Suprapubic skin (tissue), 4 donors: ENCODE measurements around the gene SLC22A23. TPM values are rescaled to one million over a fixed set of nuclear protein-coding genes. Genes with fewer than 3 reads are reported as not detected.

Source experiments
- DNase-seq, 2 donors: peaks; one replicate each; pipeline ENCODE4 v3.0.0-alpha.2; 2019; ENCODE audit warnings: low spot score in 2 of 2
- H3K27ac ChIP-seq: fragments of 200-600 bp; sonication (generic); one replicate; pipeline ENCODE4 v1.5.1; 2019
- H3K27me3 ChIP-seq: fragments of 200-600 bp; sonication (generic); one replicate; pipeline ENCODE4 v1.5.1; 2019
- H3K36me3 ChIP-seq: fragments of 200-600 bp; sonication (generic); one replicate; pipeline ENCODE4 v1.5.1; 2019
- H3K4me1 ChIP-seq: fragments of 200-600 bp; sonication (generic); one replicate; pipeline ENCODE4 v1.5.1; 2019
- H3K4me3 ChIP-seq: fragments of 200-600 bp; sonication (generic); one replicate; pipeline ENCODE4 v1.5.1; 2019; ENCODE audit warnings: mild to moderate bottlenecking
- H3K9me3 ChIP-seq: fragments of 200-600 bp; sonication (generic); one replicate; pipeline ENCODE4 v1.5.1; 2019
- EP300 ChIP-seq: sonication (generic); formaldehyde crosslinking; IDR thresholded peaks from one replicate; pipeline ENCODE4 v1.6.1; 2017; ENCODE audit warnings: antibody characterized with exemption
- POLR2A ChIP-seq, 2 donors: fragments of 450-650 bp; IDR thresholded peaks; one replicate each; pipeline ENCODE4 v1.6.1; 2017; ENCODE audit warnings: antibody characterized with exemption in 2 of 2, mild to moderate bottlenecking in 2 of 2, moderate library complexity in 2 of 2
- POLR2AphosphoS5 ChIP-seq, 3 donors: sonication (generic); formaldehyde crosslinking; IDR thresholded peaks; one replicate each; pipeline ENCODE4 v1.6.1; 2017; ENCODE audit warnings: antibody characterized with exemption in 3 of 3
- WGBS: methylation state at CpG from one replicate; pipeline ENCODE4 v1.1.5; 2018; 5-methylcytosine and 5-hydroxymethylcytosine counted together
- total RNA-seq, 4 donors: library from RNA; depleted of rRNA; stranded (reverse); fragments of >200 nt; gene quantifications; one replicate each; pipeline ENCODE4 v1.1.0, GENCODE V29; 2016
- TF ChIP-seq, protein P1 (sequence below), 2 donors: fragments of 200-600 bp in 1 of 2; fragments of 450-650 bp in 1 of 2; sonication (generic) in 1 of 2; IDR thresholded peaks; one replicate each; pipeline ENCODE4 v1.5.1; 2016 to 2019; ENCODE audit warnings: antibody characterized with exemption in 2 of 2, mild to moderate bottlenecking in 1 of 2, moderate library complexity in 1 of 2

SLC22A23 gene
- total RNA-seq, 4 donors from 2014 or later, result 38.2 to 59.8 (median 48.1) TPM

DNA sequence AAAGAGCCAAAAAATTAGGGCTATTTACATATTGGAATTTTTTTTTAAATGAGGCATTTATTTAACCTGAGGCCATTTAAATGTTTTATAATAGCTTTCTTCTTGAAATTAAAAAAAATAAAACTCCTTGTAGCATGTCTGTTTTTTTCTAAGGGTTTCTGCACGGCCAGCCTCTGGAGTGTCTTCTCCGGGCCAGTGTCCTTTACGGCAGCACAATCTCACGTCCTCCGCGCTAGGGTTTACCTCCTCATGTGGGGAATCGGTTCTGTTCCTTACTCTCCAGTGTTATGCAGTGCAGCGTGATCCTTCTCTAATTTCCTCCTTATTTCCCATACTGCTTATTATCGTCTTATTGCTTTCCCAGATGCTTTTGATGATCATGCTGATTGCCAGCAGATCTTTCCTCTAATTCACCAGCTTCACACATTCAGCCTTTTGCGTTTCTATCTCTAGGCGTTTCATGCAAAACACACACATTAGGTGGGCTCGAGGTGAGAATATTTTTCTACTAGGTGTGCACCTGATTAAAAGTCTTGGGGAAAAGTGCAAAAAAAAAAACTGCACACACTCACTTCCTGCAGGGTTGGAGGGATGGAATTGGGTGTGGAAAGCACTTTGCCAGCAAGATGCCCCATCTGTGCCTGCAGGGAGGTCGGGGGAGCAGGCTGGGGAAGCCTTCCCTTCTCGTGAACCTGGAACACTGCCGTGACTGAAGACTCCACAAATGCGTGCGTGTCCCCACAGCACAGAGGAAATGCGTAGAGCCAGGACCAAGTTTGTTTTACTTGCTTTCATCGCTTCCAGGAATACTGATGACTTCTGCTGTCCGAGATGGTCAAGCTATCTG lies 142.0 kb downstream of the SLC22A23 start:
- WGBS, result 88% methylated on average over 20 of the region's 20 CpGs
- Histone ChIP-seq H3K27ac (no peak overlapping the region), H3K36me3 (peaks cover 4% of the 10 kb centered on the region)

DNA sequence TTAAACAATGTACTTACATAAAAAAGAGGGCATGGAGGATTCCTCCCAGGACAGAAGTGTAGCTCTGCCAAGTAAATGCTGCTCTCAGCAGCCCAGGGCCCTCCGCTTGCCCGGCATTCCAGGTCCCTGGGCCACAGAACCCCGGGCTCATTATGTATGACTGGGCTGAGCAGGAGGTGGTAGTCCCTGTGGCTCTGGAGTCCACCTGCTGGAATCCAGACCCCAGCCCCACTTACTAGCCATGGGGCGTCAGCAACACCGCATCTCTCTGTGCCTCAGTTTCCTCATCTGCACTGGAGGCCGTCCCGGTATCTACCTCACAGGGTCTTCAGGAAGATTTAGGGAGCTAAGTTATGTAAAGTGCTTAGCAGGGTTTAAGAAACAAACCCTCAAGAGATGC lies 142.7 kb downstream of the SLC22A23 start:
- Histone ChIP-seq H3K4me1 (no peaks in the 10 kb centered on the region), H3K36me3 (peaks cover 3% of the 10 kb centered on the region), H3K4me3 (no peak overlapping the region), H3K27ac (no peak overlapping the region), H3K9me3 (no peaks in the 10 kb centered on the region), H3K27me3 (no peaks in the 10 kb centered on the region)
- TF ChIP-seq EP300 (no peak), POLR2A (IDR thresholded peaks at IDR 0.05) (no peak), POLR2AphosphoS5 (IDR thresholded peaks at IDR 0.05) (no peak)
- TF ChIP-seq, protein P1, sequence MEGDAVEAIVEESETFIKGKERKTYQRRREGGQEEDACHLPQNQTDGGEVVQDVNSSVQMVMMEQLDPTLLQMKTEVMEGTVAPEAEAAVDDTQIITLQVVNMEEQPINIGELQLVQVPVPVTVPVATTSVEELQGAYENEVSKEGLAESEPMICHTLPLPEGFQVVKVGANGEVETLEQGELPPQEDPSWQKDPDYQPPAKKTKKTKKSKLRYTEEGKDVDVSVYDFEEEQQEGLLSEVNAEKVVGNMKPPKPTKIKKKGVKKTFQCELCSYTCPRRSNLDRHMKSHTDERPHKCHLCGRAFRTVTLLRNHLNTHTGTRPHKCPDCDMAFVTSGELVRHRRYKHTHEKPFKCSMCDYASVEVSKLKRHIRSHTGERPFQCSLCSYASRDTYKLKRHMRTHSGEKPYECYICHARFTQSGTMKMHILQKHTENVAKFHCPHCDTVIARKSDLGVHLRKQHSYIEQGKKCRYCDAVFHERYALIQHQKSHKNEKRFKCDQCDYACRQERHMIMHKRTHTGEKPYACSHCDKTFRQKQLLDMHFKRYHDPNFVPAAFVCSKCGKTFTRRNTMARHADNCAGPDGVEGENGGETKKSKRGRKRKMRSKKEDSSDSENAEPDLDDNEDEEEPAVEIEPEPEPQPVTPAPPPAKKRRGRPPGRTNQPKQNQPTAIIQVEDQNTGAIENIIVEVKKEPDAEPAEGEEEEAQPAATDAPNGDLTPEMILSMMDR (IDR thresholded peaks at IDR 0.05), result no peak
- WGBS, result 97% methylated on average over 7 of the region's 7 CpGs
- no peak for DNase-seq

More for the DNA sequence above, 142.0 kb downstream of the SLC22A23 start:
- H3K4me3 ChIP-seq, result no peak overlapping the region
- no peaks in the 10 kb centered on the region for H3K27me3 ChIP-seq
- H3K9me3 ChIP-seq, result no peaks in the 10 kb centered on the region
- peak in 1 of 2 donors; percentile 58 for DNase-seq
- TF ChIP-seq POLR2AphosphoS5 (IDR thresholded peaks at IDR 0.05) (no peak), POLR2A (IDR thresholded peaks at IDR 0.05) (no peak), EP300 (no peak)
- H3K4me1 ChIP-seq, result no peaks in the 10 kb centered on the region

DNA sequence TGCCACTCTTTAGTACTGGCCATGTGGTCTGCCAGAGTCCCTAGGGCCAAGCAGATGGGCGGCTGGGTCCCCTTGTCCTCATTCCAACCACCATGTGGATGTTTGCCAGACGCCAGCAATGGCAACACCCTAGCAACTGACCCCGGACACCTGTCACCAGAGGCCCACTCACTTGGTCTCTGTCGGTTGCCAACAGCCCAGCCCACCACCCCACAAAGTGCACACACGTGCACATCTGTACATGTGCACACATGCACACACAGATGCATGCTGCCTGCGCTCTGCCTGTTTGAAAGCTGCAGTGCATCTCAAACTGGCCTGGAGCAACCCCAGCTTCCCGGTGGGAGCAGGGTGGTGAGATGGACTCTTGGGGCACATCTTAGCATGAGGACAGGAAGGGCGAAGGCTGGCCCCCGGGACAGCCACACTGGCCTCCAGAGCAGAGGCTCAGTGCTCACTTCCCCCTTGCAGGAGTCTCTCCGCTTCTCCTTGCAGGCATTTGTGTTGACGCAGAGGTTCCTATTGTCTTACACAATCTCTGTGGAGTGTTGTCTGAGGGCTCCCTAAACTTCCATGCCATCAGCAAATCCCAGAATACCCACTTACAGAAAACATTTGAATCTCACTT lies 144.1 kb downstream of the SLC22A23 start:
- H3K4me3 ChIP-seq, result no peak overlapping the region
- no peaks in the 10 kb centered on the region for H3K36me3 ChIP-seq
- H3K9me3 ChIP-seq, result no peaks in the 10 kb centered on the region
- no peaks in the 10 kb centered on the region for H3K27me3 ChIP-seq
- no peaks in the 10 kb centered on the region for H3K4me1 ChIP-seq
- WGBS, result 79% methylated on average over 11 of the region's 11 CpGs
- DNase-seq, result peak in 1 of 2 donors; percentile 54
- no peak for TF ChIP-seq POLR2A (IDR thresholded peaks at IDR 0.05)
- TF ChIP-seq, protein P1 (IDR thresholded peaks at IDR 0.05), result no peak
- TF ChIP-seq EP300, result no peak
- no peak for TF ChIP-seq POLR2AphosphoS5 (IDR thresholded peaks at IDR 0.05)
- no peak overlapping the region for H3K27ac ChIP-seq

DNA sequence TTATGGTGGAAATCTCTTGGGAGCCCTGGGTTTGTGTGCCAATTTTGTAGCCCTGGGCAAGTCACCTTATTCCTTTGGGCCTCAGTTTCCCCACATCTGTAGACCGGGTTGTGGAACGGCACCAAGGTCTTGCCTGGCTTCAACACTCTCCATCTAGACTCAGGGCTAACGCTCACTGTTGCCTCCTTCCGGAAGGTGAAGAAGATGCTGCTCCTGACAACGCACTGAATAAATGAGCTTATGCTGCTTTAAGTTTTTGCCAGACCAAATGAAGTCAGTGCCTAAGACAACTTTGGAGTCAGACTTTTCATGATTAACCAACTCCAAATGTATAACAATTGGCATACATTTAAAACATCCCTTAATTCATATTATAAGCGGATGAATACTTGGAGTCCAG lies 145.0 kb downstream of the SLC22A23 start:
- WGBS, result 92% methylated on average over 6 of the region's 6 CpGs
- peak in 1 of 2 donors; percentile 13 for DNase-seq
- no peaks in the 10 kb centered on the region for H3K9me3 ChIP-seq
- no peaks in the 10 kb centered on the region for H3K27me3 ChIP-seq
- no peaks in the 10 kb centered on the region for H3K36me3 ChIP-seq
- H3K27ac ChIP-seq, result no peak overlapping the region
- TF ChIP-seq EP300 (no peak), POLR2AphosphoS5 (IDR thresholded peaks at IDR 0.05) (no peak), POLR2A (IDR thresholded peaks at IDR 0.05) (no peak)
- TF ChIP-seq, protein P1 (IDR thresholded peaks at IDR 0.05), result no peak
- no peaks in the 10 kb centered on the region for H3K4me1 ChIP-seq
- H3K4me3 ChIP-seq, result no peak overlapping the region

DNA sequence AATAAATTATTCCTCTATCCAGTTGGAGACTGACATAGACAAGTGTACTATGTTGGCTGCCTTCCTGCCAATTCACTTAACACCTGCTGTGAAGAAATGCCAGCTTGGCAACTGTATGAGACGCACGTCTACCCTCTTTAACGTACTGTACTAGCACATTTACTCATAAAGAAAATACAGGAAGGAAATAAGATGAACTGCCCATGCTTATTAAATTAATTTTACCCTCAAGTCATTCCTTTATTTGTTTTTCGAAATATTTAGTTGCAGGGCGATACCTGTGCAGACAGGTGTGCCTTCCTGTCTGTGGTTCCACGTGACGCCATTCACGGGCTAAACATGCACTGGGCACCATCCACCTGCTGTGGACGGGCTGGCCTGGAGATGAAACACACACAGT lies 146.1 kb downstream of the SLC22A23 start:
- H3K36me3 ChIP-seq, result peaks cover under 1% of the 10 kb centered on the region
- H3K9me3 ChIP-seq, result no peaks in the 10 kb centered on the region
- no peak overlapping the region for H3K4me3 ChIP-seq
- WGBS, result 59% methylated on average over 9 of the region's 9 CpGs
- peak in 1 of 2 donors; percentile 23 for DNase-seq
- H3K27ac ChIP-seq, result no peak overlapping the region
- H3K4me1 ChIP-seq, result no peaks in the 10 kb centered on the region
- TF ChIP-seq POLR2A (IDR thresholded peaks at IDR 0.05), result no peak
- TF ChIP-seq, protein P1 (IDR thresholded peaks at IDR 0.05), result no peak
- no peak for TF ChIP-seq EP300
- TF ChIP-seq POLR2AphosphoS5 (IDR thresholded peaks at IDR 0.05), result no peak
- H3K27me3 ChIP-seq, result no peaks in the 10 kb centered on the region
